SK-N-SH treated with all-trans-retinoic acid at 6 μM for 48 hours (cell line): Measurements from ENCODE around the gene TREX2.

ENCODE experiments used
- ISL1 ChIP-seq: fragments of 250-450 bp; sonication (Bioruptor Pico); IDR thresholded peaks from 2 replicates; pipeline ENCODE4 v2.1.2; 2022; ENCODE audit warnings: mild to moderate bottlenecking, moderate library complexity
- PPARA ChIP-seq: fragments of 250-450 bp; sonication (Bioruptor Pico); IDR thresholded peaks from 2 replicates; pipeline ENCODE4 v1.5.0; 2020; ENCODE audit warnings: mild to moderate bottlenecking, borderline replicate concordance
- RARB ChIP-seq: fragments of 250-450 bp; sonication (Bioruptor Pico); IDR thresholded peaks from 2 replicates; pipeline ENCODE4 v1.8.0; 2021; ENCODE audit warnings: mild to moderate bottlenecking, moderate library complexity
- SNAI2 ChIP-seq: fragments of 250-450 bp; sonication (Bioruptor Pico); IDR thresholded peaks from 2 replicates; pipeline ENCODE4 v1.5.0; 2020; ENCODE audit warnings: mild to moderate bottlenecking, moderate library complexity
- ZFP3 ChIP-seq: fragments of 250-450 bp; sonication (Bioruptor Pico); IDR thresholded peaks from 2 replicates; pipeline ENCODE4 v1.5.0; 2020; ENCODE audit warnings: mild to moderate bottlenecking, moderate library complexity
- TF ChIP-seq, protein P1 (sequence below): fragments of 250-450 bp; sonication (Bioruptor Pico); IDR thresholded peaks from 2 replicates; pipeline ENCODE4 v1.5.1; 2020; ENCODE audit warnings: low read depth, mild to moderate bottlenecking, moderate library complexity

DNA sequence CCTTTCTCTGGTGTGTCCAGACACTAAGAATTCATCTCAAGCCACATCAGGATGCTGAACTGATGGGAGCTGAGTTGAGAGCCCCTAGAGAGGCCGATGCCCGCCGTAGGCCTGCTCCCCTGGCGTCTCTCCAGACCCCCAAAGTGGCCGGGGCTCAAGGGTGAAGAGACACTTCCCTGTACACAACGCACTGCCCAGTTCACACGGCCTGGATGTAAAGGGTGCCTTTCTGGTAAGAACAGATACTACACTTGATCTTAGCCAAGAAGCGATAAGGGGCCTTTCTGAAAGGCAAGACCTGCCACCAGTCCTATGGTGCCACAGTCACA is 5.1 kb upstream of the TREX2 start:
- TF ChIP-seq RARB (CRISPR knock-in tag) (no peak), PPARA (CRISPR knock-in tag) (no peak), SNAI2 (no peak), ISL1 (CRISPR knock-in tag) (no peak), ZFP3 (CRISPR knock-in tag) (no peak)
- TF ChIP-seq, protein P1, sequence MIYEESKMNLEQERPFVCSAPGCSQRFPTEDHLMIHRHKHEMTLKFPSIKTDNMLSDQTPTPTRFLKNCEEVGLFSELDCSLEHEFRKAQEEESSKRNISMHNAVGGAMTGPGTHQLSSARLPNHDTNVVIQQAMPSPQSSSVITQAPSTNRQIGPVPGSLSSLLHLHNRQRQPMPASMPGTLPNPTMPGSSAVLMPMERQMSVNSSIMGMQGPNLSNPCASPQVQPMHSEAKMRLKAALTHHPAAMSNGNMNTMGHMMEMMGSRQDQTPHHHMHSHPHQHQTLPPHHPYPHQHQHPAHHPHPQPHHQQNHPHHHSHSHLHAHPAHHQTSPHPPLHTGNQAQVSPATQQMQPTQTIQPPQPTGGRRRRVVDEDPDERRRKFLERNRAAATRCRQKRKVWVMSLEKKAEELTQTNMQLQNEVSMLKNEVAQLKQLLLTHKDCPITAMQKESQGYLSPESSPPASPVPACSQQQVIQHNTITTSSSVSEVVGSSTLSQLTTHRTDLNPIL = no peak
